Neural cell (in vitro differentiated cells): ENCODE data around the gene TBC1D5. TPM values are rescaled to one million over a fixed set of nuclear protein-coding genes. Genes with fewer than 3 reads are reported as not detected.
A peak's percentile ranks its signal among the peaks of the same experiment; 100 is the strongest.

Source experiments
- H2AFZ ChIP-seq: fragments of 200-600, 300-800 bp; sonication (generic), shearing (Covaris generic); 2 replicates; pipeline ENCODE4 v1.6.0; 2014; ENCODE audit warnings: low read depth, mild to moderate bottlenecking, antibody characterized with exemption, low read length, moderate library complexity
- H3F3A ChIP-seq: fragments of 200-600 bp; shearing (Covaris generic); 2 replicates; pipeline ENCODE4 v1.6.1; 2016; ENCODE audit warnings: mild to moderate bottlenecking, moderate library complexity, mixed read lengths, antibody characterized with exemption, low read length; ENCODE audit not compliant: insufficient read depth, poor library complexity, severe bottlenecking
- H3K27ac ChIP-seq: fragments of 200-600, 300-800 bp; sonication (generic), shearing (Covaris generic); 2 replicates; pipeline ENCODE4 v1.5.1; 2014; ENCODE audit warnings: mild to moderate bottlenecking, low read length, moderate library complexity
- H3K27me3 ChIP-seq: fragments of 300-800, 200-600 bp; sonication (generic), shearing (Covaris generic); 2 replicates; pipeline ENCODE4 v1.6.0; 2014; ENCODE audit warnings: mild to moderate bottlenecking, low read depth, low read length, moderate library complexity; ENCODE audit not compliant: insufficient read depth
- H3K36me3 ChIP-seq: fragments of 300-800, 200-600 bp; sonication (generic), shearing (Covaris generic); 2 replicates; pipeline ENCODE4 v1.5.1; 2014; ENCODE audit warnings: mild to moderate bottlenecking, antibody characterized with exemption, low read length, moderate library complexity; ENCODE audit not compliant: insufficient read depth
- H3K4me2 ChIP-seq: fragments of 300-800, 200-600 bp; sonication (generic), shearing (Covaris generic); 2 replicates; pipeline ENCODE4 v1.6.0; 2014; ENCODE audit warnings: mild to moderate bottlenecking, low read length
- H3K4me3 ChIP-seq: fragments of 300-800, 200-600 bp; sonication (generic), shearing (Covaris generic); 2 replicates; pipeline ENCODE4 v1.5.1; 2014; ENCODE audit warnings: mild to moderate bottlenecking, low read length, moderate library complexity
- H3K79me2 ChIP-seq: fragments of 200-600 bp; shearing (Covaris generic); replicated peaks from 2 replicates; pipeline ENCODE4 v1.6.0; 2014; ENCODE audit warnings: mild to moderate bottlenecking, low read length, moderate library complexity; ENCODE audit not compliant: insufficient read depth
- H3K9ac ChIP-seq: fragments of 300-800, 200-600 bp; sonication (generic), shearing (Covaris generic); 2 replicates; pipeline ENCODE4 v1.6.1; 2016; ENCODE audit warnings: mild to moderate bottlenecking, low read length, mixed read lengths
- H3K9me2 ChIP-seq: fragments of 200-600 bp; shearing (Covaris generic); 2 replicates; pipeline ENCODE4 v1.6.1; 2016; ENCODE audit warnings: mild to moderate bottlenecking, low read length, mixed read lengths; ENCODE audit not compliant: insufficient read depth
- H3K9me3 ChIP-seq: fragments of 200-600, 300-800 bp; sonication (generic), shearing (Covaris generic); 2 replicates; pipeline ENCODE4 v1.6.1; 2016; ENCODE audit warnings: mild to moderate bottlenecking, mixed run types, low read length, moderate library complexity, mixed read lengths
- H4K20me1 ChIP-seq: fragments of 200-600 bp; shearing (Covaris generic); 2 replicates; pipeline ENCODE4 v1.6.1; 2016; ENCODE audit warnings: mild to moderate bottlenecking, mixed run types; ENCODE audit not compliant: insufficient read depth
- EP300 ChIP-seq: fragments of 450-650 bp; conservative IDR thresholded peaks from 2 replicates; pipeline ENCODE4 v1.6.1; 2014; ENCODE audit warnings: antibody characterized with exemption, mild to moderate bottlenecking, moderate library complexity; ENCODE audit not compliant: poor library complexity, severe bottlenecking
- EZH2 ChIP-seq: fragments of 200-600, 300-800 bp; shearing (Covaris generic), sonication (generic); IDR thresholded peaks from 2 replicates; pipeline ENCODE4 v1.6.1; 2014; ENCODE audit warnings: antibody characterized with exemption, low read length, borderline replicate concordance, mild to moderate bottlenecking; ENCODE audit not compliant: insufficient read depth, poor library complexity, severe bottlenecking
- MXI1 ChIP-seq: fragments of 450-650 bp; conservative IDR thresholded peaks from 2 replicates; pipeline ENCODE4 v1.6.1; 2014; ENCODE audit warnings: antibody characterized with exemption, mild to moderate bottlenecking; ENCODE audit not compliant: poor library complexity, severe bottlenecking
- POLR2AphosphoS5 ChIP-seq: IDR thresholded peaks from 2 replicates; pipeline ENCODE4 v1.6.1; 2012
- RAD21 ChIP-seq: fragments of 450-650 bp; conservative IDR thresholded peaks from 2 replicates; pipeline ENCODE4 v1.6.1; 2014; ENCODE audit warnings: antibody characterized with exemption, mild to moderate bottlenecking, moderate library complexity
- SMC3 ChIP-seq: fragments of 450-650 bp; conservative IDR thresholded peaks from 2 replicates; pipeline ENCODE4 v1.6.1; 2014; ENCODE audit warnings: antibody characterized with exemption, mild to moderate bottlenecking, moderate library complexity; ENCODE audit not compliant: poor library complexity
- TAF1 ChIP-seq: IDR thresholded peaks from 2 replicates; pipeline ENCODE4 v1.6.1; 2012; ENCODE audit warnings: low read depth
- polyA plus RNA-seq: library from polyadenylated mRNA; depleted of rRNA; stranded (reverse); fragments of >200 nt; gene quantifications from 2 replicates; pipeline ENCODE4 v1.2.3, GENCODE V29; 2014
- TF ChIP-seq, protein P1 (sequence below): fragments of 450-650 bp; IDR thresholded peaks from 2 replicates; pipeline ENCODE4 v1.5.1; 2014; ENCODE audit warnings: antibody characterized with exemption, mild to moderate bottlenecking, moderate library complexity; ENCODE audit not compliant: poor library complexity, severe bottlenecking
- TF ChIP-seq, protein P2 (sequence below): IDR thresholded peaks from 2 replicates; pipeline ENCODE4 v1.6.1; 2012; ENCODE audit warnings: borderline replicate concordance

Gene TBC1D5
- polyA plus RNA-seq, 1 donor from 2014 or later, result 28.3 TPM

DNA sequence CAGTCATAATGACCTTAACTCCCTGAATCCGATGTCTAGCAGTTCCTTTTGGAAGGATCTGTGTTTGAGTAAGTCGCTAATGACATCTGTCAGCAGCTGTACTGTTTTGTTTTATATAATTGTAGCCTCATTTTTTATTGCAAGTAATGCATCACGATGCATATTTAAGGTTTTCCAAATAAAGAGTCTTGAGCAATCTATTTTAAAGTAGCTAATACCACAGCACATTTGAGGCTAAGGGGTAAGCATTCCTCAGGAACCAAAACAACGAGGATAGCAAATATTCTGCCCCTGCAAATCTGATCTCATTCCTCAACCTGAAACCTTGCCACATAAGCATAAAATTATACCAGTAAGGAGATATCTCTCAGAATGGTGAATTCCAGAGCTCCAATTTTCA is 98.7 kb downstream of the TBC1D5 start:
- TF ChIP-seq, protein P1, sequence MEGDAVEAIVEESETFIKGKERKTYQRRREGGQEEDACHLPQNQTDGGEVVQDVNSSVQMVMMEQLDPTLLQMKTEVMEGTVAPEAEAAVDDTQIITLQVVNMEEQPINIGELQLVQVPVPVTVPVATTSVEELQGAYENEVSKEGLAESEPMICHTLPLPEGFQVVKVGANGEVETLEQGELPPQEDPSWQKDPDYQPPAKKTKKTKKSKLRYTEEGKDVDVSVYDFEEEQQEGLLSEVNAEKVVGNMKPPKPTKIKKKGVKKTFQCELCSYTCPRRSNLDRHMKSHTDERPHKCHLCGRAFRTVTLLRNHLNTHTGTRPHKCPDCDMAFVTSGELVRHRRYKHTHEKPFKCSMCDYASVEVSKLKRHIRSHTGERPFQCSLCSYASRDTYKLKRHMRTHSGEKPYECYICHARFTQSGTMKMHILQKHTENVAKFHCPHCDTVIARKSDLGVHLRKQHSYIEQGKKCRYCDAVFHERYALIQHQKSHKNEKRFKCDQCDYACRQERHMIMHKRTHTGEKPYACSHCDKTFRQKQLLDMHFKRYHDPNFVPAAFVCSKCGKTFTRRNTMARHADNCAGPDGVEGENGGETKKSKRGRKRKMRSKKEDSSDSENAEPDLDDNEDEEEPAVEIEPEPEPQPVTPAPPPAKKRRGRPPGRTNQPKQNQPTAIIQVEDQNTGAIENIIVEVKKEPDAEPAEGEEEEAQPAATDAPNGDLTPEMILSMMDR, result no peak
- no peak for TF ChIP-seq TAF1
- no peak for TF ChIP-seq SMC3
- TF ChIP-seq RAD21, result no peak
- TF ChIP-seq EP300, result no peak
- no peak for TF ChIP-seq POLR2AphosphoS5
- TF ChIP-seq EZH2, result no peak
- TF ChIP-seq MXI1, result no peak
- TF ChIP-seq, protein P2, sequence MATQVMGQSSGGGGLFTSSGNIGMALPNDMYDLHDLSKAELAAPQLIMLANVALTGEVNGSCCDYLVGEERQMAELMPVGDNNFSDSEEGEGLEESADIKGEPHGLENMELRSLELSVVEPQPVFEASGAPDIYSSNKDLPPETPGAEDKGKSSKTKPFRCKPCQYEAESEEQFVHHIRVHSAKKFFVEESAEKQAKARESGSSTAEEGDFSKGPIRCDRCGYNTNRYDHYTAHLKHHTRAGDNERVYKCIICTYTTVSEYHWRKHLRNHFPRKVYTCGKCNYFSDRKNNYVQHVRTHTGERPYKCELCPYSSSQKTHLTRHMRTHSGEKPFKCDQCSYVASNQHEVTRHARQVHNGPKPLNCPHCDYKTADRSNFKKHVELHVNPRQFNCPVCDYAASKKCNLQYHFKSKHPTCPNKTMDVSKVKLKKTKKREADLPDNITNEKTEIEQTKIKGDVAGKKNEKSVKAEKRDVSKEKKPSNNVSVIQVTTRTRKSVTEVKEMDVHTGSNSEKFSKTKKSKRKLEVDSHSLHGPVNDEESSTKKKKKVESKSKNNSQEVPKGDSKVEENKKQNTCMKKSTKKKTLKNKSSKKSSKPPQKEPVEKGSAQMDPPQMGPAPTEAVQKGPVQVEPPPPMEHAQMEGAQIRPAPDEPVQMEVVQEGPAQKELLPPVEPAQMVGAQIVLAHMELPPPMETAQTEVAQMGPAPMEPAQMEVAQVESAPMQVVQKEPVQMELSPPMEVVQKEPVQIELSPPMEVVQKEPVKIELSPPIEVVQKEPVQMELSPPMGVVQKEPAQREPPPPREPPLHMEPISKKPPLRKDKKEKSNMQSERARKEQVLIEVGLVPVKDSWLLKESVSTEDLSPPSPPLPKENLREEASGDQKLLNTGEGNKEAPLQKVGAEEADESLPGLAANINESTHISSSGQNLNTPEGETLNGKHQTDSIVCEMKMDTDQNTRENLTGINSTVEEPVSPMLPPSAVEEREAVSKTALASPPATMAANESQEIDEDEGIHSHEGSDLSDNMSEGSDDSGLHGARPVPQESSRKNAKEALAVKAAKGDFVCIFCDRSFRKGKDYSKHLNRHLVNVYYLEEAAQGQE, result no peak
- no peaks in the 10 kb centered on the region for H3K9me3 ChIP-seq
- H3K36me3 ChIP-seq, result no peaks in the 10 kb centered on the region
- peak overlapping the region; percentile 10 for H3K27ac ChIP-seq
- no peaks in the 10 kb centered on the region for H3K9me2 ChIP-seq
- no peak overlapping the region for H3K9ac ChIP-seq
- no peaks in the 10 kb centered on the region for H4K20me1 ChIP-seq
- no peak overlapping the region for H3K4me2 ChIP-seq
- H3K79me2 ChIP-seq, result no peaks in the 10 kb centered on the region
- H3F3A ChIP-seq, result no peaks in the 10 kb centered on the region
- H2AFZ ChIP-seq, result no peak overlapping the region
- no peaks in the 10 kb centered on the region for H3K27me3 ChIP-seq
- H3K4me3 ChIP-seq, result no peak overlapping the region

DNA sequence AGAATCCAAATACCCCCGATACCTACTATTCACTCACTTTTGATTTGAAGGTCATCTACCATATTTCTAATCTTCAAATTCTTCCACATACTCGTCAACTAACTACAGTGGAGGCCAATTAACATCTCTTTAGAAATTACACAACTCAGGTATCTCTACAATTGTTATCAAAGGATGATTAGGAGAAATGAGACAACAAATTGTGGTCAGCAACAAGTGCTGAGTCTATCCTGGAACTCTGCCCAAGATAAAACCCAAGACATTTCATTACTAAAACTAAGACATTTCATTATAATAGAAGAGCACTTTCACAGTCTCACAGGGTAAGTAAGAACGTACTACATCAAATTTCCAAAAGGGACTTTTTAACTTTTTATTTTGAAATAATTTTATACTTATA is 100.0 kb downstream of the TBC1D5 start:
- H3K9me2 ChIP-seq, result no peaks in the 10 kb centered on the region
- no peaks in the 10 kb centered on the region for H3K36me3 ChIP-seq
- H4K20me1 ChIP-seq, result no peaks in the 10 kb centered on the region
- H3K27me3 ChIP-seq, result no peaks in the 10 kb centered on the region
- no peak overlapping the region for H3K4me3 ChIP-seq
- H3K4me2 ChIP-seq, result no peak overlapping the region
- H3K79me2 ChIP-seq, result no peaks in the 10 kb centered on the region
- H3F3A ChIP-seq, result no peaks in the 10 kb centered on the region
- no peak overlapping the region for H2AFZ ChIP-seq
- no peak overlapping the region for H3K9ac ChIP-seq
- H3K9me3 ChIP-seq, result no peaks in the 10 kb centered on the region
- TF ChIP-seq EP300, result no peak
- TF ChIP-seq MXI1, result no peak
- TF ChIP-seq, protein P2, result no peak
- no peak for TF ChIP-seq RAD21
- no peak for TF ChIP-seq EZH2
- TF ChIP-seq, protein P1, result no peak
- H3K27ac ChIP-seq, result no peak overlapping the region
